NOMO-1 (cell line): ENCODE data around the gene C3orf22.
"Not testable (repeated sequence)": the region's sequence is repeated elsewhere in the genome, so short reads cannot be mapped to it uniquely, and the experiment has no call there.

Experiments used
- DNase-seq, 2 experiments: peaks; one replicate each; lab custom pipeline; 2025; ENCODE audit not compliant: unreplicated experiment in 2 of 2; lab: John Stamatoyannopoulos, UW

Gene C3orf22

GRCh38 chr3:126558336-126559071 lies at the start of gene C3orf22:
TSS of gene C3orf22 (minus strand) at chr3:126558932. CDS start at chr3:126553390, 5,542 bp downstream.
- DNase-seq = no peak

GRCh38 chr3:126607214-126607908 lies 48.6 kb upstream of the C3orf22 start:
- peak; percentile 48 to 57 for DNase-seq

DNA sequence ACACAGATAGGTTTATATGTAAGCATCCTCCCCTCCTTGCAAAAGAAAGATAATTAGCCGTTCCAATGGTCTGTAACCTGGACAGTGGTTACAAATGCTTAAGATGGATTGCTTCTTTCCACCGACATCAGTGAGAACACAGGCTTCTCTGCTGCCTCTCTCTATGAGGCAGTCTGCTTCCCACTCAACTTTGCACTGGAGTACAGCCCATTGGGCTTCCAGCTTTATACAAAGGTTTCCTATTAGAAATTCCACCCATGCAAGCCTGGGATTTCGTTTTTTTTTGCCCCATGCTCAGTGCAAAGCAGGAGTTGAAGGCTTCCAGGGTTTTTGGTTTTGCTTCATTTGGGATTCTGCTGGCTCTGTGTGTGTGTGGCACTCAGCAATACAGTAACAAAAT lies 47.3 kb upstream of the C3orf22 start:
- DNase-seq = no peak

DNA sequence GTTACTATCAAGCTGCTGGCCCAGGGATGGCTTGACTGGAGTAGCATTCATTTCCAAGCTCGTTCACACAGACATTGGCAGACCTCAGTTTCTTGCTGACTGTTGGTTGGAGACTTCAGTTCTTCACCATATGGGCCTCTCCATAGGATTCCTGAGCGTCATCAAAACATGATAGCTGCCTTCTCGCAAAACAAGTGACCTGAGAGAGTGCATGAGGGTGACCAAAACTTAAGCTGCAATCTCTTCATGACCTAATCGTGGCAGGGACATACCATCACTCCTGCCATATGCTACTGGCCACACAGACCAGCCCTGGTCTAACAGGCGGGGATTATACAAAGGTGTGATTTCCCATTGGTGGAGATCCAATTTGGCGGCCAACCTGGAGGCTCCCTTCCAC lies 46.0 kb upstream of the C3orf22 start:
- DNase-seq = no peak

- no peak for DNase-seq
Measured at GRCh38 chr3:126599101-126599500, 40.4 kb upstream of the C3orf22 start.

DNA sequence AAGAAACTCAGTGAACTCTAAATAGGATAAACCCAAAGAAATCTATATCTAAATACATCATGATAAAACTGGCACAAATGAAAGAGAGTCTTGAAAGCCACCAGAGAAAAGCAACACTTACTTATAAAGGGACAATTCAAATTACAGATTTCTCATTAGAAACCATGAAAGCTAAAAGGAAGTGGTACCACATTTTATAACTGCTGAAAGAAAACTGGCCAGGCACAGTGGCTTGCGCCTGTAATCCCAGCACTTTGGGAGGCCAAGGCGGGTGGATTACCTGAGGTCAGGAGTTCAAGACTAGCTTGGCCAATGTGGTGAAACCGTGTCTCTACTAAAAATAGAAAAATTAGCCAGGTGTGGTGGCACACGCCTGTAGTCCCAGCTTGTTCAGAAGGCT lies 36.7 kb upstream of the C3orf22 start:
- not testable (repeated sequence) for DNase-seq

DNA sequence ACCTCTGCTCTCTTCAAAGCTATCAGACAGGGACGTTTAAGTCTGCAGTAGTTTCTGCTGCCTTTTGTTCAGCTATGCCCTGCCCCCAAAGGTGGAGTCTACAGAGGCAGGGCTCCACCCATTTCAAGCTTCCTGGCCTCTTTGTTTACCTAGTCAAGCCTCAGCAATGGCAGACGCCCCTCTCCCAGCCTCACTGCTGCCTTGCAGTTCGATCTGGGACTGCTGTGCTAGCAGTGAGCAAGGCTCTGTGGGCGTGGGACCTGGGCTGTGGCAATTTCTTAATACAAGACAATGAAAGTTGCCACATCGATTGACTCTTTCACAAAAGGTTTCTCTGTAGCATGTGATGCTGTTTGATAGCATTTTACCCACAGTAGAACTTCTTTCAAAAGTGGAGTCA lies 32.8 kb upstream of the C3orf22 start:
- DNase-seq = not testable (repeated sequence)

- no peak for DNase-seq
Measured at GRCh38 chr3:126582311-126582710, 23.6 kb upstream of the C3orf22 start.

DNA sequence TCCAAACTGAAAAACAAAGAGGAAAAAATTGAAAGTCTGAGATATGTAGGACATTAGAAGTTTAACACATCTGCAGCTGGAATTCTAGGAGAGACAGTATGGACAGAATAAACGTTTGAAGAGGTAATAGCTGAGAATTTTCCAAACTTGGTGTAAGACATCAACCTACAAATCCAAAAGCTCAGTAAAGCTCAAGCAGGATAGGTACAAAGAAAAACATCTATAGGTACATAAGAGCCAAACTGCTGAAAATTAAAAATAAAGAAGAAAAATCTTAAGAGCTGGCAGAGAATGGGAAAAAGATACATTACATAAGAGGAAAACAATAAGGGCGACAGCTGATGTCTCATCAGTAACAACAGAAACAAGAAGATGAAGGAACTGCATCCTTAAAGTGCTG lies 22.8 kb upstream of the C3orf22 start:
- no peak for DNase-seq

DNA sequence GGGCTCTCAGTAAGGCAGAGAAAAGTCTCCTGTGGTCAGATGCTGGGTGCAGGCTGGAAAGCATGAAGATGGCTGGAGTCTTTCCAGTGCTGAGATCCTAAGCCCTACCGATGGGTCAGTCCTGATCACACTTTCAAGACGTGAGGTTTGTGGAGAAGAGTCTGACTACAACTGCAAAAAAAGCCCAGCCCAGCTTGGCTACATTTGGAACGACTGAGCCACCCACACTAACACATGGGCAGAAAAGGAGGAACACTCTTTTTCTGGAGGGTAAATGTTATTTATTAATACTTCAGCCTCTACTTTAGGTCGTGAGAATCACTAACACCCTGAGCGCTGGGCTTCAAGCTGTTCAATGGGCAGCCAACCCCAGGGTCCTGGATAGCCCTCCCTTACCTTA lies 22.0 kb upstream of the C3orf22 start:
- no peak for DNase-seq

- DNase-seq = no peak
Measured at GRCh38 chr3:126578702-126579101, 20.0 kb upstream of the C3orf22 start.

GRCh38 chr3:126577261-126577660 lies 18.5 kb upstream of the C3orf22 start:
- no peak for DNase-seq

DNA sequence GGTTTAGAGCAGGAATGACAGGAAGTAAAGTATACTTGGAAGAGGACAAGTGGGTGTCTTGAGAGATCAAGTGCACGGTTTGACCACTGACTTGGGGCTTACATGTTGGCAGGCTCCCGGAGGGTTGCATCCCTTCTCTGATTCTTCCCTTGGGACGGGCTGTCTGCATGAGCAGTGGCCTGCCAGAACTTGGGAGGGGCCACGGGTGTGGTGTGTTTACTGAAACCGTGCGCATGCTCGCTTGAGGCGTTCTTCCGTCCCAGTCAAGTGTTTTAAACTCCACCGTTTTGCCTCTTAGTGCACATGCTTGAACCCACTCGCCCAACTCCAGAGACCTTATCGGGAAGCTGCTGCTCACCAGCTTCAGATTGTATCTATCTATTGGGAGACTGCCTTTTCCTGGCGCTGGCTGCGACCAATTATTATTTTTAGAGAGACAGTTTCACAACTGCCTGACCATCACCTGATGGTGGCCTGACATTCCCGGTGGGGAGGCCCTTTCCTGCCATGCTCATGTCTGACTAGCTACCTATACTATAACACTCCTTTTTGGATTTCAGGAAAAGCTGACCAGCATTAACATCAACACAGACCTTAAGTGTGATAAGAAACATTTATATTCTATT lies 14.9 kb upstream of the C3orf22 start:
- DNase-seq = no peak

GRCh38 chr3:126571078-126571477 lies 12.3 kb upstream of the C3orf22 start:
- DNase-seq = no peak

DNA sequence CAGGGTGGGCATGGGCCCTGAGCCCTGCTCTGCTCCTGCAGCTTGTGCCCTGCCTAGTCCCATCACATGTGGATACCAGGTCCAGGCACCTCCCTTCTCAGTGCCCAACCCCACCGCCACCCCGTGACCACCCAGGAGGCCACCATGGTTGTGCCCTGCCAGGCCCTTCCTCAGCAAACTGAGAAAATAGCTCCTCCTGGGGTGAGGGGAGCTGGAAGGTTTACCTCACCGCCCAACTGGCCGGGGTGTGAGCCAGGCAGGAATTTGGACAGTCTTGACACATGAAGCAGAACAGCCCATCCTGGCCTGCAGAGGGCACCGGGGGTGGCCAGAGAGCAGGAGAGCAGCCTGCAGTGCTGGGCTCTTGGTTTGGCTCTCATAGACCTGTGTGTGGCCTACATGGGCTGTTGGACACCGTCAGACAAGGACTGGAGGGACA lies 11.4 kb upstream of the C3orf22 start:
- no peak for DNase-seq

GRCh38 chr3:126569390-126569975 lies 10.8 kb upstream of the C3orf22 start:
- no peak for DNase-seq

- no peak for DNase-seq
Measured at GRCh38 chr3:126568776-126569342, 10.1 kb upstream of the C3orf22 start.

GRCh38 chr3:126567696-126568438 lies 9.1 kb upstream of the C3orf22 start:
- no peak for DNase-seq

DNA sequence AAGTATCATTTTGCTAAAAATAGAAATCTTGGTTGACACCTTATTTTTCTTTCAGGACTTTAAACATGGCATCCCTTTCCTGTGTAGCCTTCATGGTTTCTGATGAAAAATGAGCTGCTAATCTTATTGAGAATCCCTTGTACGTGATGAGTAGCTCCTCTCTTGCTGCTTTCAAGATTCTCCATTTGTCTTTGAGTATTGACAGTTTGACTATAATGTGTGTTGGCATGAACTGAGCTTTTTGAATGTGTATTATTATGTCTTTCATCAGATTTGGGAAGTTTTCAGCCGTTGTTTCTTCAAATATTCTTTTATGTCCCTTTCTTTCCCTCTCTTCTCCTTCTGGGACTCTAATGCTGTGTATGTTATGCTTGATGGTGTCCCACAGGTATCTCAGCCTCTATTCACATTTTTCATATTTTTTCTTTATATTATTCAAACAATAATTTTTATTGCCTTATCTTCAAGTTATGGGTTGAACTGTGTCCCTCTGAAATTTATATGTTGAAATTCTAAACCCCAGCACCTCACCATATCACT lies 4.1 kb upstream of the C3orf22 start:
- DNase-seq = no peak

- no peak for DNase-seq
Measured at GRCh38 chr3:126557761-126558160, 971 bp downstream of the C3orf22 start.
